ENCODE data around the gene MDC1. TPM values are rescaled to one million over a fixed set of nuclear protein-coding genes. Genes with fewer than 3 reads are reported as not detected.
"Not testable (repeated sequence)": the region's sequence is repeated elsewhere in the genome, so short reads cannot be mapped to it uniquely, and the experiment has no call there.

MDC1 gene
- total and polyA plus RNA-seq, 12 donors: 11.2 to 21.7 (median 19.4) TPM

GRCh38 chr6:30719356-30719755, 2.3 kb upstream of the MDC1 start:
- Histone ChIP-seq H3K9me3 (no peaks in the 10 kb centered on the region), H3K4me1 (peaks cover 7 to 60% (median 54%) of the 10 kb centered on the region in 9 donors), H3K4me3 (peak overlapping the region in 9 of 10 donors; percentile 67 to 98 (median 88)), H3K27me3 (no peaks in the 10 kb centered on the region), H3K27ac (peak overlapping the region; percentile 68 to 99 (median 96)), H3K36me3 (peaks cover 0 to 39% (median 25%) of the 10 kb centered on the region in 9 donors)
- intact Hi-C loops (cut with DNase I): no loop called here
- TF ChIP-seq, protein P1, sequence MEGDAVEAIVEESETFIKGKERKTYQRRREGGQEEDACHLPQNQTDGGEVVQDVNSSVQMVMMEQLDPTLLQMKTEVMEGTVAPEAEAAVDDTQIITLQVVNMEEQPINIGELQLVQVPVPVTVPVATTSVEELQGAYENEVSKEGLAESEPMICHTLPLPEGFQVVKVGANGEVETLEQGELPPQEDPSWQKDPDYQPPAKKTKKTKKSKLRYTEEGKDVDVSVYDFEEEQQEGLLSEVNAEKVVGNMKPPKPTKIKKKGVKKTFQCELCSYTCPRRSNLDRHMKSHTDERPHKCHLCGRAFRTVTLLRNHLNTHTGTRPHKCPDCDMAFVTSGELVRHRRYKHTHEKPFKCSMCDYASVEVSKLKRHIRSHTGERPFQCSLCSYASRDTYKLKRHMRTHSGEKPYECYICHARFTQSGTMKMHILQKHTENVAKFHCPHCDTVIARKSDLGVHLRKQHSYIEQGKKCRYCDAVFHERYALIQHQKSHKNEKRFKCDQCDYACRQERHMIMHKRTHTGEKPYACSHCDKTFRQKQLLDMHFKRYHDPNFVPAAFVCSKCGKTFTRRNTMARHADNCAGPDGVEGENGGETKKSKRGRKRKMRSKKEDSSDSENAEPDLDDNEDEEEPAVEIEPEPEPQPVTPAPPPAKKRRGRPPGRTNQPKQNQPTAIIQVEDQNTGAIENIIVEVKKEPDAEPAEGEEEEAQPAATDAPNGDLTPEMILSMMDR (IDR thresholded peaks at IDR 0.05): no peak
- ATAC-seq: no peak
- no peak for DNase-seq
- WGBS, 2 donors: 25 to 26% methylated on average over 8 of the region's 8 CpGs

DNA sequence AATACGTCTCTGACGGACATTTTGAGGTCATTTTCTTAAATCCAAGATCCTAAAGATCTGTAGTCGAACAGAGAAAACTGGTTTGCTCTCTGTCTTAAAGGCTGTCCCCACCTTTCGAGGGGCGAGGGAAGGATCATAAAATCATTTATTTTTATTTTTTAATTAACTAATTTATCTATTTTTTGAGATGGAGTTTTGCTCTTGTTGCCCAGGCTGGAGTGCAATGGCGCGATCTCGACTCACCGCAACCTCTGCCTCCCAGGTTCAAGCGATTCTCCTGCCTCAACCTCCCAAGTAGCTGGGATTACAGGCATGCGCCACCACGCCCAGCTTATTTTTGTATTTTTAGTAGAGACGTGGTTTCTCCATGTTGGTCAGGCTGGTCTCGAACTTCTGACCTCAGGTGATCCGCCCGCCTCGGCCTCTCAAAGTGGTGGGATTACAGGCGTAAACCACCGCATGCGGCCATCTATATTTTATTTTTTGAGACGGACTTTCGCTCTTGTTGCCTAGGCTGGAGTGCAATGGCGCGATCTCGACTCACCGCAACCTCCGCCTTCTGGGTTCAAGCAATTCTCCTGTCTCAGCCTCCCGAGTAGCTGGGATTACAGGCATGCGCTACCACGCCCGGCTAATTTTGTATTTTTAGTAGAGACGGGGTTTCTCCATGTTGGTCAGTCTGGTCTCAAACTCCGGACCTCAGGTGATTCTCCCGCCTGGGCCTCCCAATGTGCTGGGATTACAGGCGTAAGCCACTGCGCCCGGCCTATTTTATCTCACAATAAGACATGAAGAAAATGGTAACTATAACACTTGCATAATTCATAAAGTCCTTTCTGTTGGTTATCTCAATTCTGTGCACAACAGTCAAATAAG, 1.0 kb upstream of the MDC1 start:
- H3K27ac ChIP-seq: peak overlapping the region; percentile 67 to 99 (median 94)
- H3K27me3 ChIP-seq, ATAC-seq, DNase-seq, H3K9me3 ChIP-seq: not testable (repeated sequence)
- WGBS, 2 donors: 75 to 78% methylated on average over 37 of the region's 37 CpGs
- peaks cover 7 to 47% (median 44%) of the 10 kb centered on the region in 9 donors for H3K4me1 ChIP-seq
- H3K4me3 ChIP-seq: peak overlapping the region; percentile 5 to 92 (median 64)
- intact Hi-C loops (cut with DNase I): loop anchor here in 3 of 10 donors (1.0 to 2.0 kb wide), 4 partner anchors 27 to 31 kb away; partner anchors contain the start of gene NRM (in 2 of the 3)
- H3K36me3 ChIP-seq: peaks cover 0 to 39% (median 22%) of the 10 kb centered on the region in 9 donors

DNA sequence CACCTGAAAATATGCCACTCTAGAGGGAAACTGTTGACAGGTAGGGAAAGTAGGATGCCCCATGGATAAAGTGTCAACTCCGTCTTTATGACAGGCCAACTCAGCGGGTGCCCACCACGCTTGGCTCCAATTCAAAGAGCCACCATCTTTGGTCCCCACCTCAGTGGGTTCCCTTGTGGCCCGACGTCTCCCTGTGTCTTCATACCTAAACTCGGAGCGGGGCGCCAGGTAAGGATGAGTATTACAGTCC, 277 bp downstream of the MDC1 start:
- intact Hi-C loops (cut with DNase I): loop anchor here in 3 of 10 donors (1.0 to 2.0 kb wide), 4 partner anchors 26 to 30 kb away; partner anchors contain the start of gene NRM (in 2 of the 3)
- DNase-seq: no peak
- no peak for ATAC-seq
- H3K36me3 ChIP-seq: peaks cover 0 to 39% (median 27%) of the 10 kb centered on the region in 9 donors
- peak overlapping the region; percentile 65 to 99 (median 94) for H3K27ac ChIP-seq
- H3K4me3 ChIP-seq: peak overlapping the region; percentile 57 to 92 (median 69)
- H3K9me3 ChIP-seq: no peaks in the 10 kb centered on the region
- WGBS, 2 donors: 2% methylated on average over 8 of the region's 8 CpGs
- TF ChIP-seq, protein P1 (IDR thresholded peaks at IDR 0.05): no peak
- peaks cover 4 to 34% (median 31%) of the 10 kb centered on the region in 9 donors for H3K4me1 ChIP-seq
- H3K27me3 ChIP-seq: no peaks in the 10 kb centered on the region

- no peak for DNase-seq
- no peaks in the 10 kb centered on the region for H3K27me3 ChIP-seq
- peaks cover 0 to 63% (median 44%) of the 10 kb centered on the region in 9 donors for H3K36me3 ChIP-seq
- TF ChIP-seq, protein P1 (IDR thresholded peaks at IDR 0.05): no peak
- peaks cover 2 to 27% (median 24%) of the 10 kb centered on the region in 9 donors for H3K4me1 ChIP-seq
- no peaks in the 10 kb centered on the region for H3K9me3 ChIP-seq
- no peak overlapping the region for H3K27ac ChIP-seq
- no peak for ATAC-seq
- H3K4me3 ChIP-seq: no peak overlapping the region
- intact Hi-C loops (cut with DNase I): loop anchor here in 1 of 10 donors (2.0 kb wide), 1 partner anchor 23 kb away; the partner anchor contains the start of gene NRM
- WGBS, 2 donors: 96 to 100% methylated on average over 1 of the region's 1 CpG
These were observed 2.8 kb downstream of the MDC1 start for GRCh38 chr6:30714263-30714662.

Data from heart right ventricle (tissue), 16 donors.